ENCODE measurements around the gene CACNA1A.

The CACNA1A gene

DNA sequence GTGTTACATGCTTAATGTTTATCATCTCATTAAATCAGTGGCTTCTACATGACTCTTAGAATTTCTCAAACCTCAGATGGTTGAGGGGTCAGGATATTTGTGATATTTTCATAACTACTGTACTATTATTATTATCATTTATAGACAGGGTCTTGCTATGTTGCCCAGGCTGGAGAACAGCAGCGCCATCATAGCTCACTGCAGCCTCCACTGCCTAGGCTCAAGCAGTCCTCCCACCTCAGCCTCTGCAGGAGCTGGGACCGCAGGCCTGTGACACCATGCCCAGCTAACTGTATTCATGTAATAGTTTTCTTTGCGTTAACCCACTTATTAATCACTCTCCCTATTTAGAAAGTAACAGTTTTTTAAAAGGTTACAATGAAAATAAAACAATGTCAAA is 346.6 kb downstream of the CACNA1A start:
- DNase-seq (ENCODE audit: low read depth): no peak

More for the DNA sequence above, 346.6 kb downstream of the CACNA1A start:
- H3K4me3 ChIP-seq (ENCODE audit: low read depth, low read length): no peak overlapping the region
